ENCODE data around the gene MAU2.

GRCh38 chr19:19372656-19373416 is 52.2 kb downstream of the MAU2 start:
- TF ChIP-seq, protein P1, sequence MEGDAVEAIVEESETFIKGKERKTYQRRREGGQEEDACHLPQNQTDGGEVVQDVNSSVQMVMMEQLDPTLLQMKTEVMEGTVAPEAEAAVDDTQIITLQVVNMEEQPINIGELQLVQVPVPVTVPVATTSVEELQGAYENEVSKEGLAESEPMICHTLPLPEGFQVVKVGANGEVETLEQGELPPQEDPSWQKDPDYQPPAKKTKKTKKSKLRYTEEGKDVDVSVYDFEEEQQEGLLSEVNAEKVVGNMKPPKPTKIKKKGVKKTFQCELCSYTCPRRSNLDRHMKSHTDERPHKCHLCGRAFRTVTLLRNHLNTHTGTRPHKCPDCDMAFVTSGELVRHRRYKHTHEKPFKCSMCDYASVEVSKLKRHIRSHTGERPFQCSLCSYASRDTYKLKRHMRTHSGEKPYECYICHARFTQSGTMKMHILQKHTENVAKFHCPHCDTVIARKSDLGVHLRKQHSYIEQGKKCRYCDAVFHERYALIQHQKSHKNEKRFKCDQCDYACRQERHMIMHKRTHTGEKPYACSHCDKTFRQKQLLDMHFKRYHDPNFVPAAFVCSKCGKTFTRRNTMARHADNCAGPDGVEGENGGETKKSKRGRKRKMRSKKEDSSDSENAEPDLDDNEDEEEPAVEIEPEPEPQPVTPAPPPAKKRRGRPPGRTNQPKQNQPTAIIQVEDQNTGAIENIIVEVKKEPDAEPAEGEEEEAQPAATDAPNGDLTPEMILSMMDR (IDR thresholded peaks at IDR 0.05; ENCODE audit: control extremely low read depth in 1 of 3, insufficient read depth in 1 of 3, low read depth in 1 of 3, low read length in 3 of 3), result no peak
- no peak for TF ChIP-seq POLR2A (IDR thresholded peaks at IDR 0.05; ENCODE audit: control extremely low read depth in 1 of 2, low read depth in 2 of 2, low read length in 2 of 2)
- no peak for TF ChIP-seq MAFK (IDR thresholded peaks at IDR 0.05; ENCODE audit: low read depth, low read length)
- TF ChIP-seq KDM1A (IDR thresholded peaks at IDR 0.05; ENCODE audit: borderline replicate concordance, low read length), result no peak
- no peak for TF ChIP-seq SP1 (IDR thresholded peaks at IDR 0.05; ENCODE audit: low read depth, low read length)
- TF ChIP-seq RNF2 (IDR thresholded peaks at IDR 0.05; ENCODE audit: borderline replicate concordance, low read depth, low read length, missing control alignments, poor library complexity, severe bottlenecking), result no peak
- no peak for TF ChIP-seq POLR2AphosphoS5 (IDR thresholded peaks at IDR 0.05; ENCODE audit: low read depth, low read length)
- TF ChIP-seq GABPA (IDR thresholded peaks at IDR 0.05; ENCODE audit: borderline replicate concordance, insufficient read depth, low read length), result no peak
- no peak for TF ChIP-seq EZH2 (IDR thresholded peaks at IDR 0.05; ENCODE audit: low read depth, low read length, severe bottlenecking)
- TF ChIP-seq RFX5 (IDR thresholded peaks at IDR 0.05; ENCODE audit: borderline replicate concordance, low read depth, low read length), result no peak
- TF ChIP-seq ZNF274 (IDR thresholded peaks at IDR 0.05; ENCODE audit: borderline replicate concordance, extremely low read depth, low read length), result no peak
- TF ChIP-seq SIN3A (conservative IDR thresholded peaks at IDR 0.05 in 1 of 2, IDR thresholded peaks at IDR 0.05 in 1 of 2; ENCODE audit: low read depth in 1 of 2, low read length in 2 of 2), result no peak
- TF ChIP-seq TBP (IDR thresholded peaks at IDR 0.05; ENCODE audit: low read depth, low read length), result no peak
